IMR-90 (cell line): ENCODE data around the gene PLEKHJ1.

Source experiments
- CHD1 ChIP-seq: IDR thresholded peaks from 2 replicates; pipeline ENCODE4 v1.6.1; 2012; ENCODE audit warnings: low read depth, low read length, improper control_type of control experiment
- NFE2L2 ChIP-seq: fragments of 150-350 bp; IDR thresholded peaks from 2 replicates; pipeline ENCODE4 v1.6.1; 2016; ENCODE audit warnings: low read depth, mild to moderate bottlenecking, low read length
- POLR2A ChIP-seq: IDR thresholded peaks from 2 replicates; pipeline ENCODE4 v1.6.1; 2012; ENCODE audit warnings: mild to moderate bottlenecking, low read depth, low read length
- RAD21 ChIP-seq: IDR thresholded peaks from 2 replicates; pipeline ENCODE4 v1.6.1; 2012; ENCODE audit warnings: low read length, improper control_type of control experiment
- RCOR1 ChIP-seq: IDR thresholded peaks from 2 replicates; pipeline ENCODE4 v1.6.1; 2012; ENCODE audit warnings: mild to moderate bottlenecking, low read length, improper control_type of control experiment; ENCODE audit not compliant: insufficient replicate concordance
- RFX5 ChIP-seq: IDR thresholded peaks from 2 replicates; pipeline ENCODE4 v1.8.0; 2012; ENCODE audit warnings: low read depth, mild to moderate bottlenecking, low read length, moderate library complexity
- SMC3 ChIP-seq: fragments of 150-350 bp; IDR thresholded peaks from 2 replicates; pipeline ENCODE4 v1.6.1; 2016; ENCODE audit warnings: low read depth, mild to moderate bottlenecking, antibody characterized with exemption, low read length, moderate library complexity
- TF ChIP-seq, protein P1 (sequence below): conservative IDR thresholded peaks from 2 replicates; pipeline ENCODE4 v1.5.1; 2012; ENCODE audit warnings: mild to moderate bottlenecking, low read depth, low read length, improper control_type of control experiment

GRCh38 chr19:2274931-2275535, 38.9 kb upstream of the PLEKHJ1 start:
- TF ChIP-seq RCOR1 (no peak), RAD21 (peak; percentile 75), RFX5 (no peak), POLR2A (no peak), CHD1 (no peak), SMC3 (peak; percentile 64), NFE2L2 (no peak)
- TF ChIP-seq, protein P1, sequence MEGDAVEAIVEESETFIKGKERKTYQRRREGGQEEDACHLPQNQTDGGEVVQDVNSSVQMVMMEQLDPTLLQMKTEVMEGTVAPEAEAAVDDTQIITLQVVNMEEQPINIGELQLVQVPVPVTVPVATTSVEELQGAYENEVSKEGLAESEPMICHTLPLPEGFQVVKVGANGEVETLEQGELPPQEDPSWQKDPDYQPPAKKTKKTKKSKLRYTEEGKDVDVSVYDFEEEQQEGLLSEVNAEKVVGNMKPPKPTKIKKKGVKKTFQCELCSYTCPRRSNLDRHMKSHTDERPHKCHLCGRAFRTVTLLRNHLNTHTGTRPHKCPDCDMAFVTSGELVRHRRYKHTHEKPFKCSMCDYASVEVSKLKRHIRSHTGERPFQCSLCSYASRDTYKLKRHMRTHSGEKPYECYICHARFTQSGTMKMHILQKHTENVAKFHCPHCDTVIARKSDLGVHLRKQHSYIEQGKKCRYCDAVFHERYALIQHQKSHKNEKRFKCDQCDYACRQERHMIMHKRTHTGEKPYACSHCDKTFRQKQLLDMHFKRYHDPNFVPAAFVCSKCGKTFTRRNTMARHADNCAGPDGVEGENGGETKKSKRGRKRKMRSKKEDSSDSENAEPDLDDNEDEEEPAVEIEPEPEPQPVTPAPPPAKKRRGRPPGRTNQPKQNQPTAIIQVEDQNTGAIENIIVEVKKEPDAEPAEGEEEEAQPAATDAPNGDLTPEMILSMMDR: peak; percentile 65
